Vagina (tissue), 2 donors: ENCODE measurements around the gene TRMT10B. TPM values are rescaled to one million over a fixed set of nuclear protein-coding genes. Genes with fewer than 3 reads are reported as not detected.
A peak's percentile ranks its signal among the peaks of the same experiment; 100 is the strongest.

Experiments
- DNase-seq, 2 donors: peaks; one replicate each; pipeline ENCODE4 v3.0.0-alpha.2; 2017; ENCODE audit errors: extremely low spot score in 2 of 2
- H3K27ac ChIP-seq: fragments of 200-600 bp; sonication (generic); one replicate; pipeline ENCODE4 v1.5.1; 2019
- H3K27me3 ChIP-seq: fragments of 200-600 bp; sonication (generic); one replicate; pipeline ENCODE4 v1.5.1; 2019
- H3K36me3 ChIP-seq, 2 donors: fragments of 200-600 bp; sonication (generic); one replicate each; pipeline ENCODE4 v1.5.1; 2017 to 2019
- H3K4me1 ChIP-seq: fragments of 200-600 bp; sonication (generic); one replicate; pipeline ENCODE4 v1.5.1; 2019
- H3K4me3 ChIP-seq, 2 donors: fragments of 200-600 bp; sonication (generic); 1 replicate in 1 of 2; 2 replicates in 1 of 2; pipeline ENCODE4 v1.5.1; 2016 to 2019
- H3K9me3 ChIP-seq: fragments of 200-600 bp; sonication (generic); one replicate; pipeline ENCODE4 v1.5.1; 2019
- POLR2A ChIP-seq, 2 donors: fragments of 450-650 bp; IDR thresholded peaks; one replicate each; pipeline ENCODE4 v1.6.1; 2017; ENCODE audit warnings: antibody characterized with exemption in 2 of 2, mild to moderate bottlenecking in 2 of 2, moderate library complexity in 2 of 2
- POLR2AphosphoS5 ChIP-seq, 2 donors: sonication (generic); formaldehyde crosslinking; IDR thresholded peaks; one replicate each; pipeline ENCODE4 v1.9.0; 2017; ENCODE audit warnings: antibody characterized with exemption in 2 of 2, mild to moderate bottlenecking in 2 of 2, low read depth in 1 of 2; ENCODE audit not compliant: insufficient read depth in 1 of 2
- intact Hi-C: fragments of 100-400 bp; cut with DNase I; formaldehyde crosslinking; loops from one replicate; pipeline ENCODE4 v1.15.1; 2023
- total RNA-seq: library from RNA; depleted of rRNA; stranded (reverse); fragments of >200 nt; gene quantifications from one replicate; pipeline ENCODE4 v1.2.3, GENCODE V29; 2016
- TF ChIP-seq, protein P1 (sequence below), 3 experiments: fragments of 450-650 bp in 2 of 3; fragments of 200-600 bp in 1 of 3; sonication (generic) in 1 of 3; IDR thresholded peaks; one replicate each; pipeline ENCODE4 v1.5.1; 2017 to 2019; ENCODE audit warnings: antibody characterized with exemption in 3 of 3, mild to moderate bottlenecking in 2 of 3, moderate library complexity in 2 of 3

The TRMT10B gene
- total RNA-seq, 1 donor from 2014 or later, result 4.7 TPM

DNA sequence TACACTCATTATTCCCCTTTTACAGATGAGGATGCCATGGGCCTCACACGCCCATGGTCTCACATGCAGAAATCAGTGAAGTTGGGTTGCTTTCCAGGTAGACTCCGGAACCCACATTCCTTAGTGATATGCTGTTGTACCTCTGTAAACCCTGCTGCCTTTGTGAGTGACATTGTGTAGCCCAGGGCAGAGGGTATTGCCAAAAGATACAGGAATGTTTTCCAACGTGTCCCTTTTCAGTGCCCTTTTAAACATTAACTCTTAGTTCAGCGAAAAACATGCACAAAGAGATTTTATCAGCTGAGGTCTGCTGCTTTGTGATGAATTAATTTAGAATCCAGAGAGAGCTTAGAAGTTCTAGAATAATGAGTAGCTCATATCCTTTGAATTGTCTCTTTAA is 38.3 kb upstream of the TRMT10B start:
- Histone ChIP-seq H3K4me1 (no peaks in the 10 kb centered on the region), H3K9me3 (no peaks in the 10 kb centered on the region), H3K36me3 (no peaks in the 10 kb centered on the region), H3K4me3 (no peak overlapping the region), H3K27me3 (no peaks in the 10 kb centered on the region), H3K27ac (no peak overlapping the region)
- intact Hi-C loops, result no loop called here
- DNase-seq, result peak in 1 of 2 donors; percentile 27
- TF ChIP-seq, protein P1, sequence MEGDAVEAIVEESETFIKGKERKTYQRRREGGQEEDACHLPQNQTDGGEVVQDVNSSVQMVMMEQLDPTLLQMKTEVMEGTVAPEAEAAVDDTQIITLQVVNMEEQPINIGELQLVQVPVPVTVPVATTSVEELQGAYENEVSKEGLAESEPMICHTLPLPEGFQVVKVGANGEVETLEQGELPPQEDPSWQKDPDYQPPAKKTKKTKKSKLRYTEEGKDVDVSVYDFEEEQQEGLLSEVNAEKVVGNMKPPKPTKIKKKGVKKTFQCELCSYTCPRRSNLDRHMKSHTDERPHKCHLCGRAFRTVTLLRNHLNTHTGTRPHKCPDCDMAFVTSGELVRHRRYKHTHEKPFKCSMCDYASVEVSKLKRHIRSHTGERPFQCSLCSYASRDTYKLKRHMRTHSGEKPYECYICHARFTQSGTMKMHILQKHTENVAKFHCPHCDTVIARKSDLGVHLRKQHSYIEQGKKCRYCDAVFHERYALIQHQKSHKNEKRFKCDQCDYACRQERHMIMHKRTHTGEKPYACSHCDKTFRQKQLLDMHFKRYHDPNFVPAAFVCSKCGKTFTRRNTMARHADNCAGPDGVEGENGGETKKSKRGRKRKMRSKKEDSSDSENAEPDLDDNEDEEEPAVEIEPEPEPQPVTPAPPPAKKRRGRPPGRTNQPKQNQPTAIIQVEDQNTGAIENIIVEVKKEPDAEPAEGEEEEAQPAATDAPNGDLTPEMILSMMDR (IDR thresholded peaks at IDR 0.05), result no peak
- TF ChIP-seq POLR2A (IDR thresholded peaks at IDR 0.05) (no peak), POLR2AphosphoS5 (IDR thresholded peaks at IDR 0.05; ENCODE audit: insufficient read depth in 1 of 2, low read depth in 1 of 2) (no peak)

DNA sequence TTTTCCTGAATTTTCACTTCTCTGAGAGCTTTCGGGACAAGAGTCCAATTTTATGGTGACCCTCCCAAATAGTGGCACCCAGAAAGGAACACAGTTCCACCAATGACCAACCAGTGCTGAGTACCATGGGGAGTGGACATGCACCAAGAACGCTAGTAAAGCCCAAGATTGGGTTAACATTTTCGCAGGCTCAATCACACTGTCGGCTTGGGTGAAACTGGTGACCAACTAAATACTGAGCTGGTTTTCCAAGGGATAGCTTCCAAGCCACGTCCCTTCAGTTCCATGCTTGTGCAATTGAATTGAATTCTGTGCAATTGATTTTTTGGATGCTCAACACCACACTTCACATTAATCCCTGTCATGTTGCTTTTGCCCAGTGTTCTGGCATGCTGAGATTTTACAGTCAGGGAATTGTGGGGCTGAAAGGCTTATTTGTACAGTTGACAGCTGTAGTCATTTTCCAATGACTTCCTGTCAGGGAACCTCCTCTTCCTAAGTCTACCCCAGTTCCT is 37.6 kb upstream of the TRMT10B start:
- no peaks in the 10 kb centered on the region for H3K9me3 ChIP-seq
- peak in 1 of 2 donors; percentile 56 for DNase-seq
- no peak overlapping the region for H3K27ac ChIP-seq
- TF ChIP-seq, protein P1 (IDR thresholded peaks at IDR 0.05), result no peak
- TF ChIP-seq POLR2AphosphoS5 (IDR thresholded peaks at IDR 0.05; ENCODE audit: insufficient read depth in 1 of 2, low read depth in 1 of 2), result no peak
- TF ChIP-seq POLR2A (IDR thresholded peaks at IDR 0.05), result no peak
- no peak overlapping the region for H3K4me3 ChIP-seq
- no peaks in the 10 kb centered on the region for H3K4me1 ChIP-seq
- H3K36me3 ChIP-seq, result no peaks in the 10 kb centered on the region
- intact Hi-C loops, result no loop called here
- no peaks in the 10 kb centered on the region for H3K27me3 ChIP-seq

DNA sequence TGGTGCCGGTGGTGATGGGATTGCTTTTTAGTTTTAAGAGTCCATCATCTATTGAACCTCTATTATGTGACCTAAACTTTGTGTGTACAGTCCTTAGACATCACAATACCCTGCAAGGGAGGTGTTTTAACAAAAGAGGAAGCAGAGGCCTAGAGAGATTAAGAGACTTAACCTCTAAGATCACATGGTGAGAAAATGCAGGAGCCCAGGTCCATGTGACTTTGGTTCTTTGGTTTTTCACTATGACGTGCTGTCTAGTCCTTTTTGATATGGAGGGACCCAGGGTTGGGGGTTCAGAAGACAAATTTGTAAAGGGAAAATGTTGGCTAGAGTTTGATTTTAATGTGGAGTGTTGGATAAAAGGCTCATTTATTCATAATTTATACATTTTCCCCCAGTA is 34.1 kb upstream of the TRMT10B start:
- H3K36me3 ChIP-seq, result no peaks in the 10 kb centered on the region
- TF ChIP-seq POLR2A (IDR thresholded peaks at IDR 0.05) (no peak), POLR2AphosphoS5 (IDR thresholded peaks at IDR 0.05; ENCODE audit: insufficient read depth in 1 of 2, low read depth in 1 of 2) (no peak)
- TF ChIP-seq, protein P1 (IDR thresholded peaks at IDR 0.05), result no peak
- no peak overlapping the region for H3K4me3 ChIP-seq
- DNase-seq, result peak in 1 of 2 donors; percentile 5
- H3K27me3 ChIP-seq, result no peaks in the 10 kb centered on the region
- no peak overlapping the region for H3K27ac ChIP-seq
- intact Hi-C loops, result no loop called here
- no peaks in the 10 kb centered on the region for H3K4me1 ChIP-seq
- no peaks in the 10 kb centered on the region for H3K9me3 ChIP-seq

DNA sequence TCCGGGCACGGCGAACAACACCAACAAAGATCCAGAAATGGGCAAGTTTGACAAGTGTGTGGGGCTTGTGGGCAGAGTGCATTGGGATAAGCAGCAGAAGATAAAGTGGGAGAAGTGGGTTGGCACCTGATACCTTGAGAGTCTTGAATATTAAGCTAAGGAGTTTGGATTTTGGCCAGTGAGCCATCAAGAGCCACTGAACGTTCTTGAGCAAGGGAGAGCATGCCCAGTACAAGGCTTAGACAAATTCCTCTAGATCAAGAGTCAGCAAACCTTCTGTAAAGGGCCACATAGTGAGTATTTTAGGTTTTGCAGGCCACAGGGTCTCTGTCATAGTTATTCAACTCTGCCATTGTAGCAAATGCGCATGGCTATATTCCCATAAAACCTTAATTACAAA is 26.6 kb upstream of the TRMT10B start:
- H3K4me1 ChIP-seq, result no peaks in the 10 kb centered on the region
- no peaks in the 10 kb centered on the region for H3K27me3 ChIP-seq
- no peak overlapping the region for H3K4me3 ChIP-seq
- no peak for DNase-seq
- TF ChIP-seq, protein P1 (IDR thresholded peaks at IDR 0.05), result no peak
- no peak for TF ChIP-seq POLR2AphosphoS5 (IDR thresholded peaks at IDR 0.05; ENCODE audit: insufficient read depth in 1 of 2, low read depth in 1 of 2)
- no peak for TF ChIP-seq POLR2A (IDR thresholded peaks at IDR 0.05)
- H3K36me3 ChIP-seq, result no peaks in the 10 kb centered on the region
- intact Hi-C loops, result no loop called here
- no peak overlapping the region for H3K27ac ChIP-seq
- H3K9me3 ChIP-seq, result no peaks in the 10 kb centered on the region

DNA sequence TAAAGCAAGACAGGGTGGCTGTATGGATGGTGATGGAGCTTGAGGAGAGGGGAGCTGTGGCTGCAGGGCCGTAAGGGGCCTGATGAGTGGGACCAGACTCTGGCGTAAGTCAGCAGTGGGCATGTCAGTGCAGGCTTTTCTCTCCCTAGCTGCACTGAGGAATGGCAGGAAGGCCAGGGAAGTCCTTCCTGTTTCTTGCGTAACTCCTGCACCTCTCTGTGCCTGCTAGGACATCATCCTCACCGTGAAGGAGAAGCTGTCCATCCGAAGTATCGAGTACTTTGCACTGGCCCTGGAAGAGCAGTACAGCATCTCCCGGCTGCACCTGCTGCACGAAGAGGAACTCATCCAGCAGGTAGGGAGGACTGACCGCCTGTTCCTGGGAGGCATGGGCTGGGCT is 24.1 kb upstream of the TRMT10B start:
- TF ChIP-seq POLR2AphosphoS5 (IDR thresholded peaks at IDR 0.05; ENCODE audit: insufficient read depth in 1 of 2, low read depth in 1 of 2) (no peak), POLR2A (IDR thresholded peaks at IDR 0.05) (no peak)
- TF ChIP-seq, protein P1 (IDR thresholded peaks at IDR 0.05), result no peak

More for the DNA sequence above, 24.1 kb upstream of the TRMT10B start:
- Histone ChIP-seq H3K9me3 (no peaks in the 10 kb centered on the region), H3K36me3 (no peaks in the 10 kb centered on the region), H3K4me1 (no peaks in the 10 kb centered on the region), H3K27ac (no peak overlapping the region), H3K4me3 (no peak overlapping the region), H3K27me3 (no peaks in the 10 kb centered on the region)
- intact Hi-C loops, result no loop called here
- no peak for DNase-seq
